GM23338 (cell line): ENCODE results near the gene CD22. TPM values are rescaled to one million over a fixed set of nuclear protein-coding genes. Genes with fewer than 3 reads are reported as not detected.

ENCODE experiments used
- ATAC-seq: fragments of 200-7000 bp; cut with Tn5 transposase; 3 replicates; pipeline ENCODE4 v1.9.1; 2020
- DNase-seq: peaks from one replicate; pipeline ENCODE4 v3.0.0-alpha.2; 2015; ENCODE audit warnings: low spot score
- H2AFZ ChIP-seq: fragments of 200-600 bp; sonication (generic); 2 replicates; pipeline ENCODE4 v1.8.0; 2016; ENCODE audit warnings: antibody characterized with exemption, mild to moderate bottlenecking, moderate library complexity
- H3F3A ChIP-seq: fragments of 200-600 bp; sonication (generic); replicated peaks from 2 replicates; pipeline ENCODE4 v1.8.0; 2017; ENCODE audit warnings: antibody characterized with exemption, mixed run types, low read depth
- H3K27ac ChIP-seq: fragments of 200-600 bp; sonication (generic); 2 replicates; pipeline ENCODE4 v1.6.1; 2016; ENCODE audit warnings: low read depth
- H3K27me3 ChIP-seq: fragments of 200-600 bp; sonication (generic); 2 replicates; pipeline ENCODE4 v1.8.0; 2016; ENCODE audit warnings: mild to moderate bottlenecking, mixed run types, moderate library complexity; ENCODE audit not compliant: insufficient read depth
- H3K36me3 ChIP-seq: fragments of 200-600 bp; sonication (generic); 2 replicates; pipeline ENCODE4 v1.8.0; 2016; ENCODE audit warnings: mild to moderate bottlenecking; ENCODE audit not compliant: insufficient read depth
- H3K4me1 ChIP-seq: fragments of 200-600 bp; sonication (generic); 2 replicates; pipeline ENCODE4 v1.8.0; 2016; ENCODE audit warnings: mild to moderate bottlenecking, moderate library complexity; ENCODE audit not compliant: insufficient read depth
- H3K4me2 ChIP-seq: fragments of 200-600 bp; sonication (generic); 2 replicates; pipeline ENCODE4 v1.7.1; 2017; ENCODE audit warnings: mixed run types
- H3K4me3 ChIP-seq: fragments of 200-600 bp; sonication (generic); 2 replicates; pipeline ENCODE4 v1.6.1; 2016; ENCODE audit warnings: mixed run types
- H3K79me2 ChIP-seq: fragments of 200-600 bp; sonication (generic); replicated peaks from 2 replicates; pipeline ENCODE4 v1.8.0; 2017; ENCODE audit warnings: mild to moderate bottlenecking; ENCODE audit not compliant: insufficient read depth
- H3K9me2 ChIP-seq: fragments of 200-600 bp; sonication (generic); 2 replicates; pipeline ENCODE4 v1.8.0; 2017; ENCODE audit not compliant: insufficient read depth
- H4K20me1 ChIP-seq: fragments of 200-600 bp; sonication (generic); replicated peaks from 2 replicates; pipeline ENCODE4 v1.8.0; 2017; ENCODE audit warnings: mild to moderate bottlenecking; ENCODE audit not compliant: insufficient read depth
- H3K27ac Mint-ChIP-seq: 2 replicates; pipeline ENCODE4 v1.8.0; 2020; ENCODE audit warnings: inconsistent platforms, mild to moderate bottlenecking, moderate library complexity, mixed read lengths
- H3K27me3 Mint-ChIP-seq: 3 replicates; pipeline ENCODE4 v1.8.0; 2022; ENCODE audit warnings: low read depth, mild to moderate bottlenecking, moderate library complexity, mixed read lengths, inconsistent platforms; ENCODE audit not compliant: insufficient read depth, poor library complexity
- H3K36me3 Mint-ChIP-seq: 3 replicates; pipeline ENCODE4 v1.8.0; 2021; ENCODE audit warnings: low read depth, mild to moderate bottlenecking, inconsistent platforms, moderate library complexity, mixed read lengths
- H3K4me1 Mint-ChIP-seq: 3 replicates; pipeline ENCODE4 v1.8.0; 2020; ENCODE audit warnings: mild to moderate bottlenecking, inconsistent platforms, mixed read lengths
- H3K4me3 Mint-ChIP-seq: 3 replicates; pipeline ENCODE4 v1.8.0; 2021; ENCODE audit warnings: moderate library complexity, mild to moderate bottlenecking, inconsistent platforms, mixed read lengths
- H3K9me3 Mint-ChIP-seq: 3 replicates; pipeline ENCODE4 v1.8.0; 2020; ENCODE audit warnings: moderate library complexity, mild to moderate bottlenecking, inconsistent platforms, mixed read lengths
- CREB1 ChIP-seq: fragments of 250-450 bp; sonication (Bioruptor Pico); IDR thresholded peaks from 2 replicates; pipeline ENCODE4 v1.5.0; 2020; ENCODE audit warnings: low read depth, mild to moderate bottlenecking, moderate library complexity
- ETS1 ChIP-seq: IDR thresholded peaks from 2 replicates; pipeline ENCODE4 v1.6.1; 2016; ENCODE audit warnings: antibody characterized with exemption
- JUNB ChIP-seq: IDR thresholded peaks from one replicate; pipeline ENCODE4 v1.6.1; 2016; ENCODE audit warnings: antibody characterized with exemption; ENCODE audit not compliant: unreplicated experiment
- POLR2AphosphoS5 ChIP-seq: IDR thresholded peaks from 2 replicates; pipeline ENCODE4 v1.6.1; 2016; ENCODE audit warnings: antibody characterized with exemption, low read depth
- STAT1 ChIP-seq: IDR thresholded peaks from one replicate; pipeline ENCODE4 v1.6.1; 2016; ENCODE audit warnings: antibody characterized with exemption; ENCODE audit not compliant: unreplicated experiment
- ZNF462 ChIP-seq: fragments of 250-450 bp; sonication (Bioruptor Pico); IDR thresholded peaks from 2 replicates; pipeline ENCODE4 v1.5.0; 2020; ENCODE audit warnings: mild to moderate bottlenecking, moderate library complexity
- polyA plus RNA-seq: library from polyadenylated mRNA; unstranded; fragments of >200 nt; fragmentation: Nextera tagmentation; extraction: Ambion mirVana; gene quantifications from 2 replicates; pipeline ENCODE4 v1.2.1, GENCODE V29; 2016
- total RNA-seq: library from RNA; depleted of rRNA; stranded (reverse); fragments of >200 nt; shearing (Covaris generic); gene quantifications from 2 replicates; pipeline ENCODE4 v1.2.3, GENCODE V29; 2014

CD22 gene
- total and polyA plus RNA-seq, 2 experiments from 2014 or later: 0.10 to 0.32 TPM

- Mint-ChIP-seq H3K9me3 (no peaks in the 10 kb centered on the region; the same call in 2 of the 3 replicates), H3K4me3 (no peak overlapping the region)
Measured at GRCh38 chr19:35314031-35314430, 15.0 kb upstream of the CD22 start.

More at GRCh38 chr19:35314031-35314430, 15.0 kb upstream of the CD22 start:
- no peak overlapping the region for H3K4me2 ChIP-seq
- H3K27ac Mint-ChIP-seq: no peak overlapping the region
- no peaks in the 10 kb centered on the region for H3K9me2 ChIP-seq
- DNase-seq (no peak), ATAC-seq (no peak)
- H2AFZ ChIP-seq: no peak overlapping the region
- H3F3A ChIP-seq: no peaks in the 10 kb centered on the region
- peaks cover 2% of the 10 kb centered on the region; the same call in 1 of the 3 replicates for H3K4me1 Mint-ChIP-seq
- no peaks in the 10 kb centered on the region for H3K27me3 ChIP-seq
- H4K20me1 ChIP-seq: no peaks in the 10 kb centered on the region
- H3K36me3 ChIP-seq: no peaks in the 10 kb centered on the region
- no peak overlapping the region for H3K4me3 ChIP-seq
- TF ChIP-seq ZNF462 (CRISPR knock-in tag) (no peak), CREB1 (CRISPR knock-in tag) (no peak), POLR2AphosphoS5 (no peak), ETS1 (no peak), JUNB (no peak), STAT1 (no peak)
- H3K4me1 ChIP-seq: no peaks in the 10 kb centered on the region
- peaks cover 4% of the 10 kb centered on the region for H3K27me3 Mint-ChIP-seq
- H3K79me2 ChIP-seq: no peaks in the 10 kb centered on the region
- H3K27ac ChIP-seq: no peak overlapping the region
- H3K36me3 Mint-ChIP-seq: no peaks in the 10 kb centered on the region
